Gastroesophageal sphincter (tissue), 3 donors: Measurements from ENCODE around the gene STX1A.

Experiments used
- CTCF ChIP-seq, 4 experiments: fragments of 200-600 bp in 2 of 4; fragments of 450-650 bp in 2 of 4; sonication (generic) in 1 of 4; IDR thresholded peaks; one replicate each; pipeline ENCODE4 v1.5.1; 2017 to 2019; ENCODE audit warnings: antibody characterized with exemption in 4 of 4, mild to moderate bottlenecking in 2 of 4, moderate library complexity in 2 of 4
- EP300 ChIP-seq: sonication (generic); formaldehyde crosslinking; IDR thresholded peaks from one replicate; pipeline ENCODE4 v1.6.1; 2017; ENCODE audit warnings: antibody characterized with exemption, mild to moderate bottlenecking
- POLR2A ChIP-seq, 2 donors: fragments of 450-650 bp; IDR thresholded peaks; one replicate each; pipeline ENCODE4 v1.6.1; 2017; ENCODE audit warnings: antibody characterized with exemption in 2 of 2, mild to moderate bottlenecking in 2 of 2, moderate library complexity in 1 of 2

- TF ChIP-seq CTCF (IDR thresholded peaks at IDR 0.05) (no peak), POLR2A (IDR thresholded peaks at IDR 0.05) (no peak), EP300 (no peak)
Observed at GRCh38 chr7:73702665-73703064, 16.8 kb downstream of the STX1A start.
